Adrenal gland (tissue), 5 donors: ENCODE results near the gene PER3.

Source experiments
- POLR2A ChIP-seq, 2 donors: fragments of 450-650 bp; IDR thresholded peaks; one replicate each; pipeline ENCODE4 v1.6.1; 2017; ENCODE audit warnings: antibody characterized with exemption in 2 of 2, mild to moderate bottlenecking in 2 of 2, moderate library complexity in 1 of 2
- TF ChIP-seq, protein P1 (sequence below), 6 experiments: fragments of 450-650 bp in 4 of 6; fragments of 200-600 bp in 2 of 6; sonication (generic) in 1 of 6; IDR thresholded peaks; 1 replicate in 5 of 6; 2 replicates in 1 of 6; pipeline versions ENCODE4 v1.5.1 to v1.8.0; 2016 to 2021; ENCODE audit warnings: antibody characterized with exemption in 6 of 6, mild to moderate bottlenecking in 2 of 6, moderate library complexity in 1 of 6
- donor health status: DM: no; HTN: no; CAD: no.

DNA sequence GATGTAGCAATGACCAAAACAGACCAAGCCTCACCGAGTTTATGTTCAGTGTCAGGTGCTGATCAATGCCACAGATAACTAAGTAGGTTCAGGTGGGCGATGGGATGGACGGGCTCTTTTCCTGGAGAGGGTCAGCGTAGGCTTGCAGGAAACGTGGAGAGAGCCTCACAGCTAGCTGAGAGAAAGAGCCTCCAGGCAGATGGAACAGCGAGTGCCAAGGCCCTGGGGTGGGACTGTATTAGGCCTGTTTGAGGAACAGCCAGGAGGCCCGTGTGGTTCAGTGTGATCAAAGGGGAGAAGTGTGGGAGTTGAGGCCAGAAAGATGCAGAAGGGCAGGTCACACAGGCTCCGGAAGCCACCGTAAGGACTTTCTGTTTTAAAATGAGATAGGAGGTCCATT, 76.0 kb downstream of the PER3 start:
- TF ChIP-seq, protein P1, sequence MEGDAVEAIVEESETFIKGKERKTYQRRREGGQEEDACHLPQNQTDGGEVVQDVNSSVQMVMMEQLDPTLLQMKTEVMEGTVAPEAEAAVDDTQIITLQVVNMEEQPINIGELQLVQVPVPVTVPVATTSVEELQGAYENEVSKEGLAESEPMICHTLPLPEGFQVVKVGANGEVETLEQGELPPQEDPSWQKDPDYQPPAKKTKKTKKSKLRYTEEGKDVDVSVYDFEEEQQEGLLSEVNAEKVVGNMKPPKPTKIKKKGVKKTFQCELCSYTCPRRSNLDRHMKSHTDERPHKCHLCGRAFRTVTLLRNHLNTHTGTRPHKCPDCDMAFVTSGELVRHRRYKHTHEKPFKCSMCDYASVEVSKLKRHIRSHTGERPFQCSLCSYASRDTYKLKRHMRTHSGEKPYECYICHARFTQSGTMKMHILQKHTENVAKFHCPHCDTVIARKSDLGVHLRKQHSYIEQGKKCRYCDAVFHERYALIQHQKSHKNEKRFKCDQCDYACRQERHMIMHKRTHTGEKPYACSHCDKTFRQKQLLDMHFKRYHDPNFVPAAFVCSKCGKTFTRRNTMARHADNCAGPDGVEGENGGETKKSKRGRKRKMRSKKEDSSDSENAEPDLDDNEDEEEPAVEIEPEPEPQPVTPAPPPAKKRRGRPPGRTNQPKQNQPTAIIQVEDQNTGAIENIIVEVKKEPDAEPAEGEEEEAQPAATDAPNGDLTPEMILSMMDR (IDR thresholded peaks at IDR 0.05) = no peak
- no peak for TF ChIP-seq POLR2A (IDR thresholded peaks at IDR 0.05)
